ENCODE results near the gene GAB2. TPM values are rescaled to one million over a fixed set of nuclear protein-coding genes. Genes with fewer than 3 reads are reported as not detected.

The GAB2 gene
- total RNA-seq, 2 experiments from 2014 or later, result 10.7 to 11.9 TPM

- Histone ChIP-seq H3K4me3 (ENCODE audit: low read length) (no peak overlapping the region), H3K9me3 (ENCODE audit: control insufficient read depth in 1 of 2, insufficient read depth in 1 of 2, low read length in 2 of 2) (no peaks in the 10 kb centered on the region), H3K27me3 (ENCODE audit: control insufficient read depth in 1 of 2, insufficient read depth in 2 of 2, low read length in 2 of 2) (no peaks in the 10 kb centered on the region), H3K4me1 (ENCODE audit: insufficient read depth, low read length) (no peaks in the 10 kb centered on the region), H3K27ac (ENCODE audit: low read depth in 1 of 2, low read length in 2 of 2) (no peak overlapping the region), H3K36me3 (ENCODE audit: insufficient read depth, low read length) (no peaks in the 10 kb centered on the region)
- intact Hi-C loops (cut with DNase I, micrococcal nuclease), result no loop called here
- H3K27ac Mint-ChIP-seq, result no peak overlapping the region
- H3K36me3 Mint-ChIP-seq (ENCODE audit: low read depth), result no peaks in the 10 kb centered on the region
- ATAC-seq (ENCODE audit: poor library complexity), result no peak
- no peaks in the 10 kb centered on the region for H3K9me3 Mint-ChIP-seq
- H3K4me1 Mint-ChIP-seq (ENCODE audit: low read depth), result peaks cover 5% of the 10 kb centered on the region
- no peak for DNase-seq
- CTCF ChIA-PET, result interaction anchor here (0.9 kb wide), 1 partner anchor 65 kb away, joined by 3 read pairs; no protein-coding TSS in a partner anchor
- no peak overlapping the region for H3K4me3 Mint-ChIP-seq
- H3K27me3 Mint-ChIP-seq, result no peaks in the 10 kb centered on the region
- TF ChIP-seq CTCF (IDR thresholded peaks at IDR 0.05), result no peak
- POLR2A ChIA-PET, result no interaction called here
These were observed 98.1 kb downstream of the GAB2 start for GRCh38 chr11:78319453-78319955.

- Mint-ChIP-seq H3K27me3 (no peaks in the 10 kb centered on the region), H3K27ac (no peak overlapping the region), H3K36me3 (ENCODE audit: low read depth) (no peaks in the 10 kb centered on the region), H3K4me3 (no peak overlapping the region), H3K4me1 (ENCODE audit: low read depth) (no peaks in the 10 kb centered on the region), H3K9me3 (no peaks in the 10 kb centered on the region)
- H3K36me3 ChIP-seq (ENCODE audit: insufficient read depth, low read length), result no peaks in the 10 kb centered on the region
- H3K27me3 ChIP-seq (ENCODE audit: control insufficient read depth in 1 of 2, insufficient read depth in 2 of 2, low read length in 2 of 2), result no peaks in the 10 kb centered on the region
- no peak overlapping the region for H3K4me3 ChIP-seq (ENCODE audit: low read length)
- CTCF ChIA-PET, result no interaction called here
- POLR2A ChIA-PET, result no interaction called here
- ATAC-seq (ENCODE audit: poor library complexity) (no peak), DNase-seq (no peak)
- no peaks in the 10 kb centered on the region for H3K4me1 ChIP-seq (ENCODE audit: insufficient read depth, low read length)
- intact Hi-C loops (cut with DNase I, micrococcal nuclease), result no loop called here
- TF ChIP-seq CTCF (IDR thresholded peaks at IDR 0.05), result no peak
- H3K9me3 ChIP-seq (ENCODE audit: control insufficient read depth in 1 of 2, insufficient read depth in 1 of 2, low read length in 2 of 2), result no peaks in the 10 kb centered on the region
- H3K27ac ChIP-seq (ENCODE audit: low read depth in 1 of 2, low read length in 2 of 2), result no peak overlapping the region
These were observed 99.1 kb downstream of the GAB2 start for GRCh38 chr11:78318321-78319114.

GRCh38 chr11:78315724-78316123 is 101.9 kb downstream of the GAB2 start:
- H3K27me3 Mint-ChIP-seq, result no peaks in the 10 kb centered on the region
- no peaks in the 10 kb centered on the region for H3K9me3 ChIP-seq (ENCODE audit: control insufficient read depth in 1 of 2, insufficient read depth in 1 of 2, low read length in 2 of 2)
- no peak overlapping the region for H3K4me3 Mint-ChIP-seq
- no peaks in the 10 kb centered on the region for H3K4me1 Mint-ChIP-seq (ENCODE audit: low read depth)
- H3K4me3 ChIP-seq (ENCODE audit: low read length), result no peak overlapping the region
- no peaks in the 10 kb centered on the region for H3K36me3 Mint-ChIP-seq (ENCODE audit: low read depth)
- no peaks in the 10 kb centered on the region for H3K9me3 Mint-ChIP-seq
- CTCF ChIA-PET, result no interaction called here
- H3K27ac ChIP-seq (ENCODE audit: low read depth in 1 of 2, low read length in 2 of 2), result no peak overlapping the region
- POLR2A ChIA-PET, result no interaction called here
- H3K27ac Mint-ChIP-seq, result no peak overlapping the region
- ATAC-seq (ENCODE audit: poor library complexity) (no peak), DNase-seq (no peak)
- H3K36me3 ChIP-seq (ENCODE audit: insufficient read depth, low read length), result no peaks in the 10 kb centered on the region
- no peaks in the 10 kb centered on the region for H3K27me3 ChIP-seq (ENCODE audit: control insufficient read depth in 1 of 2, insufficient read depth in 2 of 2, low read length in 2 of 2)
- no peaks in the 10 kb centered on the region for H3K4me1 ChIP-seq (ENCODE audit: insufficient read depth, low read length)
- intact Hi-C loops (cut with DNase I, micrococcal nuclease), result no loop called here
- TF ChIP-seq CTCF (IDR thresholded peaks at IDR 0.05), result no peak

Data from CD4-positive, alpha-beta T cell (primary cell).